ENCODE measurements around the gene SYT15.

GRCh38 chr10:46536171-46536570 lies 42.8 kb upstream of the SYT15 start:
- no peak for TF ChIP-seq POLR2A (IDR thresholded peaks at IDR 0.05)
- TF ChIP-seq CTCF (IDR thresholded peaks at IDR 0.05 in 8 of 11, conservative IDR thresholded peaks at IDR 0.05 in 3 of 11) = no peak
- TF ChIP-seq POLR2AphosphoS5 (IDR thresholded peaks at IDR 0.05) = no peak

All from spleen (tissue), 7 donors.